Measurements from ENCODE around the gene CLTB.

CLTB gene

DNA sequence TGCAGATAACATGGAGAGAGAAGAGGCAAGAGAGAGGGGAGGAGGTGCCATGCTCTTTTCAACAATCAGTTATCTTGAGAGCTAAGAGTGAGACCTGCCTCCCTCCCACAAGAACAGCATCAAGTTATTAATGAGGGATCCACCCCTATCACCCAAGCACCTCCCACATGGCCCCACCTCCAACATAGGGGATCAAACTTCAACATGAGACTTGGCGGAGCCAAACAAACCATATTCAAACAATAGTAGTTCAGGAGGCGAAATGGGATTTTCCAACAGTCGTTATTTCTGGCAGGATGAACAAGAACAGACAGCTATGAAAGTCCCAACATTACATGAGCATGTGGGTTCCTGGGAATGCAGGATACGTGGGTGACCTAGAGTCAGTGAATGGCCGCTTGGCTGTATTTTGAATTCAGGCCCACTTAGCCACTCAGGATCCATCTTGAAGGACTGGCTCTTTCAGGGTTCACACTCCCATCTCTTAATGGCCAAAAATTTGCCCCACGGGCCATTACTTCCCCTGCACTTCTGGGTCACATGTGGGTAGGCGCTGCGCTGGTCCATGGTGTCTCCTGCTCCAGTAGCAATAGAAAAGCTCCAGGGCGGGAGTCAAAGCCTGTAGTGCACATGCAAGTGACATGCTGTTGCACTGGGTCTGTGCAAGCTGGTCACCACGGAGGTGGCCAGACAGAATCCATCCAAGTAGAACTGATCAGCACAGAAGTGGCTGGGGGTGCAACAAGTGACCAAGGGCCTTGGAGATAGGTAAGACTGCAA is 24.8 kb upstream of the CLTB start:
- H3K4me3 ChIP-seq (ENCODE audit: low read depth, low read length), result no peak overlapping the region
- DNase-seq (ENCODE audit: low read depth), result no peak
- TF ChIP-seq, protein P1, sequence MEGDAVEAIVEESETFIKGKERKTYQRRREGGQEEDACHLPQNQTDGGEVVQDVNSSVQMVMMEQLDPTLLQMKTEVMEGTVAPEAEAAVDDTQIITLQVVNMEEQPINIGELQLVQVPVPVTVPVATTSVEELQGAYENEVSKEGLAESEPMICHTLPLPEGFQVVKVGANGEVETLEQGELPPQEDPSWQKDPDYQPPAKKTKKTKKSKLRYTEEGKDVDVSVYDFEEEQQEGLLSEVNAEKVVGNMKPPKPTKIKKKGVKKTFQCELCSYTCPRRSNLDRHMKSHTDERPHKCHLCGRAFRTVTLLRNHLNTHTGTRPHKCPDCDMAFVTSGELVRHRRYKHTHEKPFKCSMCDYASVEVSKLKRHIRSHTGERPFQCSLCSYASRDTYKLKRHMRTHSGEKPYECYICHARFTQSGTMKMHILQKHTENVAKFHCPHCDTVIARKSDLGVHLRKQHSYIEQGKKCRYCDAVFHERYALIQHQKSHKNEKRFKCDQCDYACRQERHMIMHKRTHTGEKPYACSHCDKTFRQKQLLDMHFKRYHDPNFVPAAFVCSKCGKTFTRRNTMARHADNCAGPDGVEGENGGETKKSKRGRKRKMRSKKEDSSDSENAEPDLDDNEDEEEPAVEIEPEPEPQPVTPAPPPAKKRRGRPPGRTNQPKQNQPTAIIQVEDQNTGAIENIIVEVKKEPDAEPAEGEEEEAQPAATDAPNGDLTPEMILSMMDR (conservative IDR thresholded peaks at IDR 0.05; ENCODE audit: low read depth, low read length), result no peak

DNA sequence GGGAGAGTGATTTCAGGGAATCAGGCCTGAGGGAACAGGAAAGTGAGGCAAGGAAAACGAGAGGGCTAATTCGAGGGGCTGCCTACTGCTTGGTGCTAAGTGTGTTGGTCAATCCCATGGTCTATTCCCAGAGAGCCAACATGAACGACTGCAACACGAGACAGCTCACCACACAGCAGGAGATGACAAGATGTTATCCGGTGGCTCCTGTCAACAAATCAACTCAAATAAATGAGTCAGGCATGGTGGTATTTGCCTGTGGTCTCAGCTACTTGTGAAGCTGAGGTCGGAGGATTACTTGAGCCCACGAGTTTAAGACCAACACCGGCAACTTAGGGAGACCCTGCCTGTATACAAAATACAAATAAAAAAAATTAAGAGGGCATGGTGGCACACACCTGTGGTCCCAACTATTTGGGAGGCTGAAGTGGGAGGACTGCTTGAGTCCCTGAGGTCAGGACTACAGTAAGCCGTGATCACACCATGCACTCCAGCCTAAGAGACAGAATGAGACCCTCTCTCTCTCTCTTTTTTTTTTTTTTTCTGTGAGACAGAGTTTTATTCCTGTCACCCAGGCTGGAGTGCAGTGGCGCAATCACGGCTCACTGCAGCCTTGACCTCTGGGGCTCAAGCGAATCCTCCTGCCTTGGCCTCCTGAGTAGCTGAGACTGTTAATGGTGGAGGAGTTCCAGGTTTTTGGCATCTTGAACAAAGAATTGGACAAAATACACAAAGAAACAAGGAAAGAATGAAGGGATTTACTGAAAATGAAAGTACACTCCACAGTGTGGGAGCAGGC is 22.8 kb upstream of the CLTB start:
- peak; percentile 97 for DNase-seq (ENCODE audit: low read depth)
- TF ChIP-seq, protein P1 (conservative IDR thresholded peaks at IDR 0.05; ENCODE audit: low read depth, low read length), result no peak

DNA sequence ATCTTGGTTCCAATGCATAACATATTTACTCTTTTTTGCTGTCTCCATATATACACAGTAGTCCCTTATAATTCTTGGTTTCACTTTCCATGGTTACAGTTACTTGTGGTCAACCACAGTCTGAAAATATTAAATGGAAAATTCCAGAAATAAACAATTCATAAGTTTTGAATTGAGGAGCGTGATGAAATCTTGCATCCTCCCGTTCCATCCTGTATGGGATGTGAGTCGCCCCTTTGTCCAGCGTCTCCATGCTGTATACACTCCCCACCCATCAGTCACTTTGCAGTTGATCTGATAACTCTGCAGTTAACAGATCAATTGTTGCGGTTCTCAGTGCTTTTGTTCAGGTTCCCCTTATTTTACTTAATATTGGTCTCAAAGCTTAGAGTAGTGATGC is 20.3 kb upstream of the CLTB start:
- DNase-seq (ENCODE audit: low read depth), result peak; percentile 57
- TF ChIP-seq, protein P1 (conservative IDR thresholded peaks at IDR 0.05; ENCODE audit: low read depth, low read length), result no peak
- H3K4me3 ChIP-seq (ENCODE audit: low read depth, low read length), result peak overlapping the region; percentile 22

More for the DNA sequence above, 22.8 kb upstream of the CLTB start:
- H3K4me3 ChIP-seq (ENCODE audit: low read depth, low read length), result no peak overlapping the region

DNA sequence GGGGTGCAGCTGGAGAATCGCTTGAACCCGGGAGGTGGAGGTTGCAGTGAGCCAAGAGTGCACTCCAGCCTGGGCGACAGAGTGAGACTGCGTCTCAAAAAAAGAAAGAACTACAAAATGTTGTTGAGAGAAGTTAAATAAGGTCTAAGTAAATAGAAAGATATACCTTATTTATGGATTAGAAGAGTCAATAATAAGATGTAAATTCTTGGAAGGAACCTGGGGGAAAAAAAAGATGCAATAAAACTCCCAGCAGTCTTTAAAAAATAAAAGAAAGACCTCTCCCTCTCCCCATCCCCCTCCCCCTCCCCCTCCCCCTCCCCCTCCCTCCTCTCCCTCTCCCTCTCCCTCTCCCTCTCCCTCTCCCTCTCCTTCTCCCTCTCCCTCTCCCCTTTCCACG is 16.4 kb upstream of the CLTB start:
- no peak for DNase-seq (ENCODE audit: low read depth)
- TF ChIP-seq, protein P1 (conservative IDR thresholded peaks at IDR 0.05; ENCODE audit: low read depth, low read length), result no peak
- H3K4me3 ChIP-seq (ENCODE audit: low read depth, low read length), result no peak overlapping the region

DNA sequence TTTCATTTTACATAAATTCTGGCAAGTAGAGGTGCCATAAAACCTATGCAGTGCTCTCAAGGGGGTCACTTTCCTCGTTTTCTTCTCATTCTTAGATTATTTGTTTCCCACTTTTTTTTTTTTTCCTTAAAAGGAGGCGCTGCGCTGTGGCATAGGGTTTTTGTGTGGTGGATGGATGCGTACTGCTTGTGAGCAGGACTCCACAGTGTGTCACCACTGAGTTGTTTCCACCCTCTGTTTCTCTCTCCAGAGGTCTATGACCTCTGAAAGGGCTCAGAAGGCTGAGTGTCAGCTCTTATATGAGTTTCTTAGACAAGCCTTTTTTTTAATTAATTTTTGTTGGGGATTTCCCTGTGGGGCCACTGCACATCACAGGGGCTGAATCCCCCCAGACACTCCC is 13.6 kb upstream of the CLTB start:
- TF ChIP-seq, protein P1 (conservative IDR thresholded peaks at IDR 0.05; ENCODE audit: low read depth, low read length), result peak; percentile 14
- H3K4me3 ChIP-seq (ENCODE audit: low read depth, low read length), result no peak overlapping the region
- no peak for DNase-seq (ENCODE audit: low read depth)

DNA sequence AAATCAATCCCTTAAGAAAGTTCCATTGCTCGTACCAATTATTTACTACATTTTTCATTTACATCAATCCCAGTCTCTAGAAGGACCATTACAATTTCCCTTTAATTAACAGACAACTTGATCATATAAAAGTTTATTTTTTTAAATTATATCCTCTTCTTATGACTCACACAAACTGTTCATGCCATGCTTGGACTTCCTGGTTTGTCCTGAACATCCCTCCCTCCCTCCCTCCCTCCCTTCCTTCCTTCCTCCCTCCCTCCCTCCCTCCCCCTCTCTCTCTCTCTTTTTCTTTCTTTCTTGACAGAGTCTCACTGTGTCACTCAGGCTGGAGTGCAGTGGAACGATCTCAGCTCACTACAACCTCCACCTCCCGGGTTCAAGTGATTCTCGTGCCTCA is 11.6 kb upstream of the CLTB start:
- DNase-seq (ENCODE audit: low read depth), result no peak
- no peak overlapping the region for H3K4me3 ChIP-seq (ENCODE audit: low read depth, low read length)
- TF ChIP-seq, protein P1 (conservative IDR thresholded peaks at IDR 0.05; ENCODE audit: low read depth, low read length), result no peak

Data from choroid plexus epithelial cell (primary cell).